ENCODE measurements around the gene MCC.

DNA sequence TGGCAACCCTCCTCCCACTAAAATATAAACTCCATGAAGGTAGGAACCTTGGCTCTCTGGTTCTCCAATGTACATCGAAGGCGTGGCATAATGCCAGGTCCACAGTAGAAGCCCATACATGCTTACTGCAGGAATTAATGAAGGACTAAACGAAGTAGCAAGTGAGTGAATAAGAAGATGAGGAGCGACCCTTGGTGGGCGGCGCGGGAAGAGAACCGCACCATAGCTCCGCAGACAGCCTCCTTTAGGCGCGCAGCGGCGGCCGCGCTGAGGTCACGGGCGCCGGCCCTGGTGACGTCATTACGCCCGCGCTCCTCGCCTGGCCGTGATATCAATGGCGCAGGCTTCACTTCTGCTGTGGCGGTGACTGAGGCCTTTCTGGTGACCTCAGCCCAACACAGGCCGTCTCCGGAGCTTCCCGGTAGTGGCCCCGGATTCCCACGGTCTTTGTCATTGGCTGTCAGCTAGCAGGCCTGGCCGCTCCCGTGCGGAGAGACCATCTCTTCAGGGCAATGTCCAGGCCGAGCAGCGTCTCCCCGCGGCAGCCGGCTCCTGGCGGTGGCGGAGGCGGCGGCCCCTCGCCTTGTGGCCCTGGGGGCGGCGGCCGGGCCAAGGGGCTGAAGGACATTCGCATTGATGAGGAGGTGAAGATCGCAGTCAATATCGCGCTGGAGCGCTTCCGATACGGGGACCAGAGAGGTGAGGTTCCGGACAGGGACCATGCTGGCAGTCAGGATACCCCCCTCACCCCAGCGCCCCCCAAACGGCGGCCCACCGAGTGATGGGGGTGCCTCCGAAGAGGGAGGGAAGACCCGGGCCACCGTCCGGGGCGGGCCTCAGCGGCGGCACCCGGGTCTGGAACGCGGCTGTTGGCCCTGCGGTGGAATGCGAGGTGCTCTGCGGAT, 25.4 kb upstream of the MCC start, which contains the start of gene YTHDC2:
- TF ChIP-seq POLR2AphosphoS5 (IDR thresholded peaks at IDR 0.05; ENCODE audit: insufficient read depth in 1 of 2, low read depth in 1 of 2) (peak; percentile 43 to 91), POLR2A (IDR thresholded peaks at IDR 0.05) (peak in 1 of 2 donors; percentile 51)
- TF ChIP-seq, protein P1, sequence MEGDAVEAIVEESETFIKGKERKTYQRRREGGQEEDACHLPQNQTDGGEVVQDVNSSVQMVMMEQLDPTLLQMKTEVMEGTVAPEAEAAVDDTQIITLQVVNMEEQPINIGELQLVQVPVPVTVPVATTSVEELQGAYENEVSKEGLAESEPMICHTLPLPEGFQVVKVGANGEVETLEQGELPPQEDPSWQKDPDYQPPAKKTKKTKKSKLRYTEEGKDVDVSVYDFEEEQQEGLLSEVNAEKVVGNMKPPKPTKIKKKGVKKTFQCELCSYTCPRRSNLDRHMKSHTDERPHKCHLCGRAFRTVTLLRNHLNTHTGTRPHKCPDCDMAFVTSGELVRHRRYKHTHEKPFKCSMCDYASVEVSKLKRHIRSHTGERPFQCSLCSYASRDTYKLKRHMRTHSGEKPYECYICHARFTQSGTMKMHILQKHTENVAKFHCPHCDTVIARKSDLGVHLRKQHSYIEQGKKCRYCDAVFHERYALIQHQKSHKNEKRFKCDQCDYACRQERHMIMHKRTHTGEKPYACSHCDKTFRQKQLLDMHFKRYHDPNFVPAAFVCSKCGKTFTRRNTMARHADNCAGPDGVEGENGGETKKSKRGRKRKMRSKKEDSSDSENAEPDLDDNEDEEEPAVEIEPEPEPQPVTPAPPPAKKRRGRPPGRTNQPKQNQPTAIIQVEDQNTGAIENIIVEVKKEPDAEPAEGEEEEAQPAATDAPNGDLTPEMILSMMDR (IDR thresholded peaks at IDR 0.05) = no peak
